Hepatocyte (in vitro differentiated cells): ENCODE measurements around the gene NEK4.

Experiments
- EZH2 ChIP-seq: fragments of 200-600 bp; sonication (generic); IDR thresholded peaks from 2 replicates; pipeline ENCODE4 v1.6.1; 2016; ENCODE audit warnings: antibody characterized with exemption, mild to moderate bottlenecking, borderline replicate concordance
- TF ChIP-seq, protein P1 (sequence below): fragments of 200-600 bp; sonication (generic); IDR thresholded peaks from 2 replicates; pipeline ENCODE4 v1.5.1; 2016; ENCODE audit warnings: antibody characterized with exemption, mild to moderate bottlenecking; ENCODE audit not compliant: poor library complexity

DNA sequence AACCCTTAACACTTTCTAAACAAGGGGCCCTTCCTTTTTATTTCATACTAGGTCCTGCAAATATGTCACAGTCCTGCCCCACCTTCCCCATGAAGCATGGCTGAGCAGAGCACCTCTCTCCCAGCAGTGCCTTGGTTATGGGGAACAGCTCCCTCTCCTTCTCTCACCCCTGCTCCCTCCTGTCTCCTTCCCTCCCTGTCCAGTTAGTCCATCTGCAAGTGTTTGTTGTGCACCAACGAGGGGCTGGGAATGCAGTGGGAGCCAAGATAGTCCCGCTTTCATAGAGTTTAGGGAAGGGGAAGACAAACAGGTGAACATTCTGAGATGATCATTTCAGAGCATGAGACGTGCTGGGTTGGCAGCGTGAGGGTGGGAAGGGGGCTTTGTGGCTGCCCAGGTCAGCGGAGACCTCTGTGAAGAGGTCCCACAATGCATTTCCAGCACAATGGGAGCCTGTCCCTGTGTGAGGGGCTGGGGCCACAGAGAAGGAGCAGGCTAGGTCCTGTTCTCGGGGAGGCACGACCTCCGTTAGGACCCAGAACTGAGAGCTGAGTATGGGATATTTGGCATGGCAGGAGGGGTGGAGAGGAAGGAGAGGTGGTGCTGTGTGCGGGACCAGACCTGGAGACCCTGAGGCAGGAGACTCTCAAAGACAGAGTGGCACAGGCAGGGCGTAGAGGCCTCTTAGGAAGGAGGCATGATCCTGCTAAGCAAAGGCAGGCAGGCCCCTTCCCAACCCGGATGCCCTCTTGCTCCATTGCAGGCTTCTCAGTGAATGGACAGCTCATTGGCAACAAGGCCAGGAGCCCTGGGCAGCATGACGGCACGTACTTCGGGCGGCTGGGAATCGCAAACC lies 18.4 kb upstream of the NEK4 start:
- TF ChIP-seq, protein P1, sequence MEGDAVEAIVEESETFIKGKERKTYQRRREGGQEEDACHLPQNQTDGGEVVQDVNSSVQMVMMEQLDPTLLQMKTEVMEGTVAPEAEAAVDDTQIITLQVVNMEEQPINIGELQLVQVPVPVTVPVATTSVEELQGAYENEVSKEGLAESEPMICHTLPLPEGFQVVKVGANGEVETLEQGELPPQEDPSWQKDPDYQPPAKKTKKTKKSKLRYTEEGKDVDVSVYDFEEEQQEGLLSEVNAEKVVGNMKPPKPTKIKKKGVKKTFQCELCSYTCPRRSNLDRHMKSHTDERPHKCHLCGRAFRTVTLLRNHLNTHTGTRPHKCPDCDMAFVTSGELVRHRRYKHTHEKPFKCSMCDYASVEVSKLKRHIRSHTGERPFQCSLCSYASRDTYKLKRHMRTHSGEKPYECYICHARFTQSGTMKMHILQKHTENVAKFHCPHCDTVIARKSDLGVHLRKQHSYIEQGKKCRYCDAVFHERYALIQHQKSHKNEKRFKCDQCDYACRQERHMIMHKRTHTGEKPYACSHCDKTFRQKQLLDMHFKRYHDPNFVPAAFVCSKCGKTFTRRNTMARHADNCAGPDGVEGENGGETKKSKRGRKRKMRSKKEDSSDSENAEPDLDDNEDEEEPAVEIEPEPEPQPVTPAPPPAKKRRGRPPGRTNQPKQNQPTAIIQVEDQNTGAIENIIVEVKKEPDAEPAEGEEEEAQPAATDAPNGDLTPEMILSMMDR: no peak
- no peak for TF ChIP-seq EZH2
